Thyroid gland (tissue), 4 donors: ENCODE measurements around the gene KRTAP3-3. TPM values are rescaled to one million over a fixed set of nuclear protein-coding genes. Genes with fewer than 3 reads are reported as not detected.

Source experiments
- DNase-seq, 2 donors: peaks; one replicate each; pipeline ENCODE4 v3.0.0-alpha.2; 2019
- H3K27ac ChIP-seq, 3 donors: fragments of 200-600 bp; sonication (generic); 1 replicate in 2 of 3; 2 replicates in 1 of 3; pipeline ENCODE4 v1.5.1; 2016 to 2019; ENCODE audit warnings: mild to moderate bottlenecking in 1 of 3, moderate library complexity in 1 of 3
- H3K27me3 ChIP-seq: fragments of 200-600 bp; sonication (generic); one replicate; pipeline ENCODE4 v1.5.1; 2019
- H3K36me3 ChIP-seq, 2 donors: fragments of 200-600 bp; sonication (generic); one replicate each; pipeline ENCODE4 v1.5.1; 2016 to 2019
- H3K4me1 ChIP-seq, 2 donors: fragments of 200-600 bp; sonication (generic); one replicate each; pipeline ENCODE4 v1.5.1; 2017 to 2019
- H3K4me3 ChIP-seq, 3 donors: fragments of 200-600 bp; sonication (generic); replicated peaks in 1 of 3; 1 replicate in 2 of 3; 2 replicates in 1 of 3; pipeline ENCODE4 v1.5.1; 2016; ENCODE audit warnings: mild to moderate bottlenecking in 1 of 3
- H3K9me3 ChIP-seq: fragments of 200-600 bp; sonication (generic); one replicate; pipeline ENCODE4 v1.5.1; 2017
- CTCF ChIP-seq, 6 experiments: fragments of 200-600 bp in 3 of 6; fragments of 450-650 bp in 3 of 6; sonication (generic) in 3 of 6; IDR thresholded peaks; one replicate each; pipeline ENCODE4 v1.5.1; 2016 to 2019; ENCODE audit warnings: antibody characterized with exemption in 6 of 6, mild to moderate bottlenecking in 2 of 6, inconsistent platforms in 1 of 6, moderate library complexity in 1 of 6
- POLR2A ChIP-seq, 2 donors: fragments of 450-650 bp; IDR thresholded peaks; one replicate each; pipeline ENCODE4 v1.6.1; 2017; ENCODE audit warnings: antibody characterized with exemption in 2 of 2, mild to moderate bottlenecking in 2 of 2, moderate library complexity in 1 of 2
- WGBS, 2 donors: methylation state at CpG; one replicate each; pipeline ENCODE4 v1.1.5; 2017; 5-methylcytosine and 5-hydroxymethylcytosine counted together
- intact Hi-C: fragments of 100-400 bp; cut with DNase I; formaldehyde crosslinking; loops from one replicate; pipeline ENCODE4 v1.15.1; 2023
- total RNA-seq, 4 donors: library from RNA; depleted of rRNA; stranded (reverse); fragments of >200 nt; gene quantifications; one replicate each; pipeline ENCODE4 v1.2.3, GENCODE V29; 2016

KRTAP3-3 gene
- total RNA-seq, 4 donors from 2014 or later, result not detected

GRCh38 chr17:40956401-40957254, 37.3 kb downstream of the KRTAP3-3 start:
- 81 to 84% methylated on average over 8 of the region's 8 CpGs for WGBS, 2 donors
- no peak for DNase-seq
- H3K9me3 ChIP-seq, result no peaks in the 10 kb centered on the region
- no peaks in the 10 kb centered on the region for H3K4me1 ChIP-seq
- H3K27ac ChIP-seq, result no peak overlapping the region
- no peak overlapping the region for H3K4me3 ChIP-seq
- intact Hi-C loops, result no loop called here
- no peak for TF ChIP-seq POLR2A (IDR thresholded peaks at IDR 0.05)
- TF ChIP-seq CTCF (IDR thresholded peaks at IDR 0.05), result no peak
- no peaks in the 10 kb centered on the region for H3K36me3 ChIP-seq
- no peaks in the 10 kb centered on the region for H3K27me3 ChIP-seq

- DNase-seq, result no peak
- intact Hi-C loops, result no loop called here
- WGBS, 2 donors, result 76 to 92% methylated on average over 2 of the region's 2 CpGs
- H3K4me1 ChIP-seq, result no peaks in the 10 kb centered on the region
- TF ChIP-seq CTCF (IDR thresholded peaks at IDR 0.05) (no peak), POLR2A (IDR thresholded peaks at IDR 0.05) (no peak)
- H3K27me3 ChIP-seq, result no peaks in the 10 kb centered on the region
- H3K4me3 ChIP-seq, result no peak overlapping the region
- H3K36me3 ChIP-seq, result no peaks in the 10 kb centered on the region
- no peaks in the 10 kb centered on the region for H3K9me3 ChIP-seq
- no peak overlapping the region for H3K27ac ChIP-seq
Observed at GRCh38 chr17:40953881-40954280, 40.1 kb downstream of the KRTAP3-3 start.

GRCh38 chr17:40952661-40953060, 41.3 kb downstream of the KRTAP3-3 start:
- Histone ChIP-seq H3K9me3 (no peaks in the 10 kb centered on the region), H3K27ac (no peak overlapping the region), H3K4me3 (no peak overlapping the region), H3K36me3 (no peaks in the 10 kb centered on the region), H3K4me1 (no peaks in the 10 kb centered on the region), H3K27me3 (no peaks in the 10 kb centered on the region)
- TF ChIP-seq POLR2A (IDR thresholded peaks at IDR 0.05) (no peak), CTCF (IDR thresholded peaks at IDR 0.05) (no peak)
- WGBS, 2 donors, result 67 to 82% methylated on average over 1 of the region's 1 CpG
- intact Hi-C loops, result no loop called here
- DNase-seq, result no peak

- no peak for DNase-seq
- Histone ChIP-seq H3K4me3 (no peak overlapping the region), H3K4me1 (no peaks in the 10 kb centered on the region), H3K27me3 (no peaks in the 10 kb centered on the region), H3K9me3 (no peaks in the 10 kb centered on the region), H3K36me3 (no peaks in the 10 kb centered on the region), H3K27ac (no peak overlapping the region)
- intact Hi-C loops, result no loop called here
- 91 to 94% methylated on average over 2 of the region's 2 CpGs for WGBS, 2 donors
- TF ChIP-seq POLR2A (IDR thresholded peaks at IDR 0.05) (no peak), CTCF (IDR thresholded peaks at IDR 0.05) (no peak)
Observed at GRCh38 chr17:40952154-40952553, 41.8 kb downstream of the KRTAP3-3 start.

GRCh38 chr17:40951011-40951622, 42.8 kb downstream of the KRTAP3-3 start:
- H3K27me3 ChIP-seq, result no peaks in the 10 kb centered on the region
- DNase-seq, result no peak
- intact Hi-C loops, result no loop called here

More at GRCh38 chr17:40951011-40951622, 42.8 kb downstream of the KRTAP3-3 start:
- Histone ChIP-seq H3K4me1 (no peaks in the 10 kb centered on the region), H3K27ac (no peak overlapping the region), H3K4me3 (no peak overlapping the region), H3K36me3 (no peaks in the 10 kb centered on the region), H3K9me3 (no peaks in the 10 kb centered on the region)
- WGBS, 2 donors, result 95% methylated on average over 2 of the region's 2 CpGs
- no peak for TF ChIP-seq POLR2A (IDR thresholded peaks at IDR 0.05)
- no peak for TF ChIP-seq CTCF (IDR thresholded peaks at IDR 0.05)
